Activated CD4-positive, alpha-beta T cell treated with anti-CD3 and anti-CD28 coated beads, Interleukin-2, amount 10 ng/mL, durations not matched to agents 7 days and 5 days (primary cell): ENCODE results near the gene STAP2. TPM values are rescaled to one million over a fixed set of nuclear protein-coding genes. Genes with fewer than 3 reads are reported as not detected.

Experiments used
- CTCF ChIA-PET: fragments of 350-600 bp; sonication (Branson Sonifier 250); formaldehyde crosslinking; loops from one replicate; lab custom pipeline; 2021; ENCODE audit warnings: antibody characterized with exemption; lab: Charles Lee
- POLR2A ChIA-PET: fragments of 350-600 bp; sonication (Branson Sonifier 250); formaldehyde crosslinking; loops from one replicate; lab custom pipeline; 2021; ENCODE audit warnings: antibody characterized with exemption; lab: Charles Lee
- DNase-seq: peaks from one replicate; pipeline ENCODE4 v3.0.0-alpha.2; 2020
- H3K27ac Mint-ChIP-seq: one replicate; pipeline ENCODE4 v1.8.0; 2021; ENCODE audit warnings: mild to moderate bottlenecking, moderate library complexity, mixed read lengths
- H3K27me3 Mint-ChIP-seq: one replicate; pipeline ENCODE4 v1.8.0; 2021; ENCODE audit warnings: mixed read lengths
- H3K36me3 Mint-ChIP-seq: one replicate; pipeline ENCODE4 v1.8.0; 2021; ENCODE audit warnings: low read depth, mixed read lengths
- H3K4me1 Mint-ChIP-seq: one replicate; pipeline ENCODE4 v1.8.0; 2021; ENCODE audit warnings: mixed read lengths
- H3K4me3 Mint-ChIP-seq: one replicate; pipeline ENCODE4 v1.8.0; 2021; ENCODE audit warnings: mild to moderate bottlenecking, moderate library complexity, mixed read lengths
- H3K9me3 Mint-ChIP-seq: one replicate; pipeline ENCODE4 v1.8.0; 2021; ENCODE audit warnings: mixed read lengths
- total RNA-seq, 2 experiments: library from RNA; stranded (reverse); gene quantifications; one replicate each; pipeline ENCODE4 v1.2.3, GENCODE V29; 2021

The STAP2 gene
- total RNA-seq, 2 experiments from 2014 or later = 10.4 to 11.9 TPM

DNA sequence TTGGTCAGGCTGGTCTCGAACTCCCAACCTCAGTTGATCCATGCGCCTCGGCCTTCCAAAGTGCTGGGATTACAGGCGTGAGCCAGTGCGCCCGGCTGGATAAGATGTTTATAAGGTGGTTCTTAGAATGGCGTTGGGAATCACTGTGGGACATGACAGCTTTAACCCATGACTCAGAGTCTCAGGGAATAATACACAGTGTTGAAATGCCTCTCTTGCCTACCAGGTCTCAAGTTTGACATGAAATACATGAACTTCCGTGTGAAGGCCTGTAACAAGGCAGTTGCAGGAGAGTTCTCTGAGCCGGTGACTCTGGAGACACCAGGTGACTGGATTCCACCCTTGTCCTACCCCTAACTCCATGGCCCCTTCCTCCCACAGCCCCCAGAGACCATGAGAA, 21.7 kb downstream of the STAP2 start:
- CTCF ChIA-PET = no interaction called here
- Mint-ChIP-seq H3K36me3 (peaks cover 24% of the 10 kb centered on the region), H3K4me1 (peaks cover 2% of the 10 kb centered on the region), H3K4me3 (no peak overlapping the region), H3K27ac (no peak overlapping the region), H3K9me3 (peaks cover 21% of the 10 kb centered on the region), H3K27me3 (no peaks in the 10 kb centered on the region)
- DNase-seq = no peak
- POLR2A ChIA-PET = no interaction called here

DNA sequence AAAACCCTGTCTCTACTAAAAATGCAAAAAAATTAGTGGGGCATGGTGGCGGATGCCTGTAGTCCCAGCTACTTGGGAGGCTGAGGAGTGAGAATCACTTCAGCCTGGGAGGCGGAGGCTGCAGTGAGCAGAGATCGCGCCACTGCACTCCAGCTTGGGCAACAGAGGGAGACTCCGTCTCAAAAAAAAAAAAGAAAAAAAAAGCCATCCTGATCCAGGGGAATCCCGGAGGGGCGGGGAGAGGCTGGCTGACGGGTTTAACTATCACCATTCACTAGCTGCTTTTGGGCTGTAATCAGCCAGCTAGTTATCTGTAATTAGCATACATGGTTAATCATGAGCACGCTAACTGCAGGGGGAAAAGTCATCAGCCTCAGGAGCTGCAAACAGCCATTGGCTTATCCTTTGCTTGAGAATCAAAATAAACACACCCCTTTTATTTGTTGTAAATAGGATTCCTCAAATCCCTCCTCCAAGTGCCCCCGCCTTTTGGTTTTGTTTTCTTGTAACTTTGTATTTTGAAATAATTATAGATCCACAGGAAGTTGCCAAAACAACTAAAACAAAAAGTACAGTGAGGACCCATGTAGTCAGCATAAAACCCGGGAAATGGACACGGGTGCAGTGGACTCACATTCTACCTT, 24.7 kb downstream of the STAP2 start:
- Mint-ChIP-seq H3K27ac (no peak overlapping the region), H3K4me3 (no peak overlapping the region), H3K9me3 (peaks cover 7% of the 10 kb centered on the region), H3K36me3 (peaks cover 15% of the 10 kb centered on the region), H3K27me3 (no peaks in the 10 kb centered on the region), H3K4me1 (peaks cover 2% of the 10 kb centered on the region)
- DNase-seq = no peak
- ChIA-PET CTCF (no interaction called here), POLR2A (no interaction called here)

DNA sequence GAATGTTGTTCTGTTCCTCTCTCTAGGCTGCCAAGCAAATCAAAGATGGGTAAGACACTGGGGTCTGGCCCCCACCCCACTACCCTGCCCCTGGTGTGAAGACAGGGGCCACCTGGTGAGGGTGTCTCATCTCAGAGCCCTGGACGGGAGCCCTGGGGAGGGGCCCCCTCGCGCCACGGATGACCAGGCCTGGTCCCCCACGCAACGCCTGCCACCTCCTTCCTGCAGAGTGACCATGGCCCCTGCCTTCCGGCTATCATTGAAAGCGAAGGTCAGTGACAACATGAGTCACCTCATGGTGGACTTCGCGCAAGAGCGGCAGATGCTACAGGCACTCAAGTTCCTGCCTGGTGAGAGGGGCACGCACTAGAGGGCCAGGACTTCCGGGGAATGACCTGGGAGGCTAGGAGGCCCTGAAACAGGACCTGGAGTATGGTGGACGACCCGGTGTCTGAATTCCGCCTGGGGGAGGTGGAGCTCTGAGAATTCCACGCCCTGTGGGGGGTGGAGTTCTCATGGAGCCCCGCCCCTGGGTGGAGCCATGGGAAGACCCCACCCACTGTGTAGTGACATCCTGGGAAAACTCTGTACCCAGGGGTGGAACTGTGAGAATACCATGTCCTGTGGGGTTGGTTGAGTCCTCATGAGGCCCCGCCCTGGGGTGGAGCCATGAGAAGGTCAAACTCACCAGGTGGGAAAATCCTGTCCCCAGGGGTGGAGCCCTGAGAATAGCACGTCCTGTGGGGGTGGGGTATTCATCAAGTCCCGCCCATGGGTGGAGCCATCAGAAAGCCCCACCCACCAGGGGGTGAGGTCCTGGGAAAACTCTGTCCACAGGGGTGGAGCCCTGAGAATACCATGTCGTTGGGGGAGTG, 28.1 kb downstream of the STAP2 start:
- DNase-seq = no peak
- Mint-ChIP-seq H3K27me3 (no peaks in the 10 kb centered on the region), H3K27ac (no peak overlapping the region), H3K9me3 (no peaks in the 10 kb centered on the region), H3K4me3 (no peak overlapping the region), H3K4me1 (peaks cover 6% of the 10 kb centered on the region), H3K36me3 (peaks cover 5% of the 10 kb centered on the region)
- ChIA-PET POLR2A (no interaction called here), CTCF (interaction anchor here (0.6 kb wide), 1 partner anchor 37 kb away, joined by 3 read pairs; no protein-coding TSS in a partner anchor)

DNA sequence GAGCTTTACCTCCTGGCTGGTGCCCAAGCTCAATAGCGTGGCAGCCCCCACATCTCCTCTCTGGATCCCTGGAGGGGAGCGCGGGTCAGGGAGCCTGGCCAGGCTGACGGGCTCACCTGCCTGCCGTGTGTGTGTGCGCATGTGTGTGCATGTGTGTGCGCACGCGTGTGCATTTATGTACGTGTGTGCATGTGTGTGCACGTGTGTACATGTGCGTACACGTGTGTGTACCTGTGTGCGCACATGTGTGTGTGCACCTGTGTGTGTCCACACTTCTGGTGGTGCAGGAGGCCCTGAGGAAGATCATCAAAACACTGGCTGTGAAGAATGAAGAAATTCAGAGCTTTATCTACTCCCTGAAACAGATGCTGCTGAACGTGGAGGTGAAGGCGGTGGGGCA, 33.0 kb downstream of the STAP2 start:
- peaks cover 38% of the 10 kb centered on the region for H3K4me1 Mint-ChIP-seq
- H3K4me3 Mint-ChIP-seq = peak overlapping the region; percentile 66
- ChIA-PET CTCF (interaction anchor here (0.7 to 2.4 kb wide), 2 partner anchors 10 to 101 kb away, joined by 3 to 6 read pairs; no protein-coding TSS in a partner anchor), POLR2A (interaction anchor here (0.5 kb wide), 1 partner anchor 78 kb away, joined by 3 read pairs; no protein-coding TSS in a partner anchor)
- no peaks in the 10 kb centered on the region for H3K9me3 Mint-ChIP-seq
- peak overlapping the region; percentile 38 for H3K27ac Mint-ChIP-seq
- H3K27me3 Mint-ChIP-seq = no peaks in the 10 kb centered on the region
- peaks cover 3% of the 10 kb centered on the region for H3K36me3 Mint-ChIP-seq
- DNase-seq = no peak

DNA sequence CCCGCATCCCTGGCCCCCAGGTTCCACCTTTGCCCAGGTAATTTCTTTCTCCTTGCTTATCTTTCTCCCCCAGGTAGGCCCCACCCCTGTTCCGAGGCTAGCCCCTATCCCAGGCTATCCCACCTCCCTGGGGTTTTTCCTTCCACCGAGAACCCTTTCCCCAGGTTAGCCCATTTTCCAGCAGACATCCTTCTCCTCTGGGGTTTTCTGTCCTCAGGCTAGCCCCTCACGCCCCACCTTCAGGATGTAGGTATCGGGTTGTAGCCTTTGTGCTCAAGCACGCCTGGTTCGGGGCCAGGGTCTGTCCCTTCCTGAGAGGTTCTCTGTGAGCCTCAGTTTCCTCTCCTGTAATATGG, 33.4 kb downstream of the STAP2 start:
- H3K4me1 Mint-ChIP-seq = peaks cover 41% of the 10 kb centered on the region
- ChIA-PET POLR2A (no interaction called here), CTCF (interaction anchor here (2.4 kb wide), 1 partner anchor 9 kb away, joined by 6 read pairs; no protein-coding TSS in a partner anchor)
- H3K27me3 Mint-ChIP-seq = no peaks in the 10 kb centered on the region
- peak overlapping the region; percentile 66 for H3K4me3 Mint-ChIP-seq
- no peak for DNase-seq
- peak overlapping the region; percentile 19 for H3K27ac Mint-ChIP-seq
- peaks cover 5% of the 10 kb centered on the region for H3K36me3 Mint-ChIP-seq
- no peaks in the 10 kb centered on the region for H3K9me3 Mint-ChIP-seq

DNA sequence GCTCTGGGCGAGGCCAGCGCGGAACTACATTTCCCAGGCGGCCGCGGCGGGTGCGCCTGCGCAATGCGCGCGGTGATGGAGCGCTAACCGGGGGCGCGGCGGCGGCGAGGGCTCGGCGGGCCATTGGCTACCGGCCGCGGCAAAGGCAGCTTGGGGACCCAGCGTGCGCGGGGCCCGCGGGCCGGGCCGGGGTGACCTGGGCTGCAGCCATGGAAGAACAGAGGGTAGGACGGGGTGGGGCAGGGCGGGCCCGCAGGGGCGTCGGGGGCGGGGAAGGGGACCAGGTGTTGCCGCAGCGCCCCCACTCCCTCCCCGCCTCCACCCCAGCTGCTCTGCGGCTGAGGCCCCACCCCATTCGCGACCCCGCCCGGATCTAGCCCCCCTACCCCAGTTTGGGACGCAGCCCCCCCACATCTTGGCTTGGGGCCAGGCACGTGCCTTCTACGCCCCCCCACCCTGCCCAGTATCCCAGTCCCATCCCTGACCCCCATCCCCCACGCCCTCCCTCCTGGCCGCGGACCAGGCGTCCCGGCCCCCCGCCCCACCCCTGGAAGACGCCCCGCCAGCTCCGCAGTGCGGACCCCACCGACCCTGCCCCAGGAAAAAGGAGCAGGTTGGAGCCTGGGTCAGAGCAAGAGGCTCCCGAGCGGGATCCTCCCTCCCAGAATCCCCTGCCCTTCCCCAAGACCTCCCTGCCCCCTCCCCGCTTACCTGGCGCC, 33.9 kb downstream of the STAP2 start, which contains the start of gene FSD1:
TSS of gene FSD1 (plus strand) at position 61 of the 719 bp plus-strand sequence. CDS start at position 210, 149 bp downstream.
- ChIA-PET CTCF (interaction anchor here (2.4 kb wide), 1 partner anchor 9 kb away, joined by 6 read pairs; no protein-coding TSS in a partner anchor), POLR2A (interaction anchor here (0.7 kb wide), 1 partner anchor 213 kb away, joined by 3 read pairs; no protein-coding TSS in a partner anchor)
- peak; percentile 76 for DNase-seq
- peak within 1 kb of the TSS; percentile 82 for H3K27ac Mint-ChIP-seq
- peaks cover 5% of the 10 kb centered on the region for H3K36me3 Mint-ChIP-seq
- H3K4me3 Mint-ChIP-seq = peak within 1 kb of the TSS; percentile 68
- H3K27me3 Mint-ChIP-seq = no peaks in the 10 kb centered on the region
- H3K4me1 Mint-ChIP-seq = peaks cover 41% of the 10 kb centered on the region
- H3K9me3 Mint-ChIP-seq = no peaks in the 10 kb centered on the region

DNA sequence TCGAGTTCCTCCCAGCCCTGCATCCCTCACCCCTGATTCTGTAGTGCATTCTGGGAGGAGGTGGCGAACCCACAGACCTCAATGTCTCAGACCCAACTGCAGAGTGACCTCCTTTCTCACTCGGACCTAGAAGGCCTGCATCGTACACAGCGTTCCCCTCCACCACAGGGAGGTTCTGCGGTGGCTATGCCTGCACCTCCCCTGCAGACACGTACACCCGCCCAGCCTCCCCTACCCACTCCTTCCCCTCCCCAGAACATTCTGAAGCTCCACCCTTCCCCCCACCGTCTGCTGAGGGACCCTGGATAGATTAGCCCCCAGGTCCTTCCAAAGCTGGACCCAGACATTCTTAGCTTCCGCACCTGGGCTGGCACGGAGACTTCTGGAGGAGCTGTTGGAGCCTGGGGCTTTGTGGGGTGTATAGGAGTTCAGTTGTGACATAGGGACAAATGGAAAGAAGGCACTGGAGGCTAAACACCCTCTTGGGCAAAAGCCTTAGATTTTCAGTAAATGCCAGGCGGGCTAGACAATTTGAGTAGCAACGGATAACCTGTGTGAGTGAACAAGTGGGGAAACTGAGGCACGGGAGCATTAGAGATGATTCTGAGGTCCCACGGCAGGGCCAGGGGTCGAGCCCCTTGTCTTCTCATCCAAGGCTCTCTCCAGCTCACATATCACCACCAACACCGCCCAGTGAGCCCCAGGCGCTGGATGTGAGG, 34.6 kb downstream of the STAP2 start:
- Mint-ChIP-seq H3K4me1 (peaks cover 46% of the 10 kb centered on the region), H3K27ac (peak overlapping the region; percentile 82), H3K36me3 (peaks cover 5% of the 10 kb centered on the region), H3K27me3 (no peaks in the 10 kb centered on the region), H3K9me3 (no peaks in the 10 kb centered on the region), H3K4me3 (peak overlapping the region; percentile 68)
- DNase-seq = no peak
- CTCF ChIA-PET = no interaction called here
- POLR2A ChIA-PET = interaction anchor here (0.7 kb wide), 1 partner anchor 214 kb away, joined by 3 read pairs; no protein-coding TSS in a partner anchor

DNA sequence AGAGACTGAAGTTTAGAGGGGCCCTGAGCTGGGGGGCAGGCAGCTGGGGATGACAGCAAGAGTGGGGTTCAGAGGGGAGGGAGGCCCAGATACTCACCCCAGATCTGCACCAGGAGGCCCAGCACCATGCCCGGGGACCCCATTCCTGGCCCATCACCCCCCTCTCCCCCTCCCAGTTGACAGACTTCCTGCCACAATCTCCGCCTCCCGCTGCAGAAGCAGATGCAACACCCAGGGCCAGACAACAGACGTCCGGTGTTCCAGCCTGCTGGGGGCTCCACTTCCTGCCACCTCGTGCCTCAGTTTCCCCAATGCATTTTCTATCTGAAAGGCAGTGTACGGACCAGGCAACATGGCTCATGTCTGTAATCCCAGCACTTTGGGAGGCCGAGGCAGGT, 36.4 kb downstream of the STAP2 start, which contains the start of gene TMIGD2:
TSS of gene TMIGD2 (minus strand) at position 147 of the 398 bp plus-strand sequence. CDS start at position 143, 4 bp downstream.
- ChIA-PET CTCF (interaction anchor here (0.8 to 1.3 kb wide), 3 partner anchors 18 to 35 kb away, joined by 3 to 4 read pairs (median 4); no protein-coding TSS in a partner anchor), POLR2A (no interaction called here)
- peak; percentile 42 for DNase-seq
- H3K4me3 Mint-ChIP-seq = peak within 1 kb of the TSS; percentile 91
- peaks cover 3% of the 10 kb centered on the region for H3K36me3 Mint-ChIP-seq
- no peaks in the 10 kb centered on the region for H3K9me3 Mint-ChIP-seq
- peaks cover 54% of the 10 kb centered on the region for H3K4me1 Mint-ChIP-seq
- H3K27ac Mint-ChIP-seq = peak within 1 kb of the TSS; percentile 98
- no peaks in the 10 kb centered on the region for H3K27me3 Mint-ChIP-seq

DNA sequence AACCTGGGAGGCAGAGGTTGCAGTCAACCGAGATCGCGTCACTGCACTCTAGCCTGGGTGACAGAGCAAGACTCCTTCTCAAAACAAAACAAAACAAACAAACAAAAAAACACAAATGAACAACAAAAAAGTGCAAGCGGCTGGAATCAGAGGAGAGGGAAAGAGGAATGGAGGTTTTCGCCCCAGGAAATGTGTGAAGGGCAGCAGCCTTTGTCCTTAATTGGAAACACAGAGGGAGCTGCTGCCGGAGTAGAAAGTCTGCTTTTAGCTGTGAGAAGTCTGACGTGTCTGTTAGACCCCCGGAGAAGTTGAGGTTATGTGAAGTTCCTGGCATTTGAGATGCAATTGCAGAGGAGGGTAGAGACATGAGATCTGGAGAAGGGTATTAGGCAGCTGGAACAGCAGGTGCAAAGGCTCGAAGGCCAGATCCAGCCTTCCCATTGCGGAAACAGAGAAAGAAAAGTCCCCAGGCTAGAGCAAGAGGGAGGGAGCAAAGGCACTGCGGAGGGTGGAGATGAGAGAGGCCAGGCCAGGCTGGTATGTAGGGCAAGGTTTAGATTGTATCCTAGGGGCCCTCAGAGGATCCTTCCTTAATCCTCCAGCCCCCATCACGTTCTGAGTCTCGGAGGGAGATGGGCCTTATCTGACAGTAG, 36.9 kb downstream of the STAP2 start:
- CTCF ChIA-PET = interaction anchor here (1.3 kb wide), 1 partner anchor 32 kb away, joined by 4 read pairs; no protein-coding TSS in a partner anchor
- no peaks in the 10 kb centered on the region for H3K27me3 Mint-ChIP-seq
- peaks cover 3% of the 10 kb centered on the region for H3K36me3 Mint-ChIP-seq
- POLR2A ChIA-PET = no interaction called here
- peak overlapping the region; percentile 98 for H3K27ac Mint-ChIP-seq
- peaks cover 54% of the 10 kb centered on the region for H3K4me1 Mint-ChIP-seq
- H3K9me3 Mint-ChIP-seq = no peaks in the 10 kb centered on the region
- peak overlapping the region; percentile 91 for H3K4me3 Mint-ChIP-seq
- DNase-seq = no peak

DNA sequence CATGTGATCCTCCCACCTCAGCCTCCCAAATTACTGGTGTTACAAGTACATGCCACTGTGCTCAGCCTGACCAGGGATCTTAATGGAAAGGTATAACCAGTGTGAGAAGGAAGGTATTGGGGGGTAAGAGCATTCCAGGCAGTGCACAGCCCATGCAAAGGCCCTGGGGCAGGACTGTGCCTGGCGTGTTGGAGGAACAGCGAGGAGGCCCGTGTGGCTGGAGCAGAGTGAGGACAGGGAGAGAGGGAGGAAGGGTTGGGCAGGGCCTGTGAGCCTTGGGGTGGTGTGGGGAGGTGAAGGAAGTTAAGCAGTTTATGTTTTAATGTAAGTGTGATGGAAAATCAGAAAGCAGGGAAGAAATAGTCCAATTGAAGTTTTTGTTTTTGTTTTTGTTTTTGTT, 38.0 kb downstream of the STAP2 start:
- Mint-ChIP-seq H3K27ac (peak overlapping the region; percentile 98), H3K9me3 (no peaks in the 10 kb centered on the region), H3K27me3 (no peaks in the 10 kb centered on the region), H3K4me3 (peak overlapping the region; percentile 64), H3K36me3 (peaks cover 3% of the 10 kb centered on the region), H3K4me1 (peaks cover 51% of the 10 kb centered on the region)
- CTCF ChIA-PET = no interaction called here
- POLR2A ChIA-PET = no interaction called here
- no peak for DNase-seq

DNA sequence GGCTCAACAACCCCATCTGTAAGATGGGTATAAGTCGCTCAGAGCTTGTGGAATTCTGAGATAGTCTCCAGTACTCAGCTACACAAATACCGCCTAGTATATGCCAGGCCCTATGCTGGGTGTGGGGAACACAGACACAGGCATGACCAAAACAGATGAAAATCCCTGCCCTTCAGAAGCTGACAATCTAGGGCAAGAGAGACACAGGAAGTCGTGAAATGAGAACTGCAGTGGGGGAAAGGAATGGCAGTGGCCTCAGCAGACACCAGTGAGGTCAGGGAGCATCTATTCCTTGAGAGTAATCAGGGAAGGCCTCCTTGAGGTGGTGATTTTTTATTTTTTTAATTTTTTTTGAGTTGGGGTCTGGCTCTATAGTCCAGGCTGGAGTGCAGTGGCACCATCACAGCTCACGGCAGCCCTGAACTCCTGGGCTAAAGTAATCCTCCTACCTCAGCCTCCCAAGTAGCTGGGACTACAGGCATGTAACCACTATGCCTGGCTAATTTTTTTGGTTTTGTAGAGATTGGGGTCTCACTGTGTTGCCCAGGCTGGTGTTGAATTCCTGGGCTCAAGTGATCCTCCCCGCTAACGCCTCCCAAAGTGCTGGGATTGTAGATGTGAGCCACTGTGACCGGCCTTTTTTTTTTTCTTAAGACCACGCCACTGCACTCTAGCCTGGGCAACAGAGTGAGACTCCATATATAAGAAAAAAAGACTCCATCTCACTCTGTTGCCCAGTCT, 39.6 kb downstream of the STAP2 start:
- Mint-ChIP-seq H3K36me3 (peaks cover 3% of the 10 kb centered on the region), H3K27ac (peak overlapping the region; percentile 33), H3K4me1 (peaks cover 42% of the 10 kb centered on the region), H3K9me3 (no peaks in the 10 kb centered on the region), H3K27me3 (no peaks in the 10 kb centered on the region), H3K4me3 (no peak overlapping the region)
- ChIA-PET CTCF (interaction anchor here (0.6 to 1.3 kb wide), 4 partner anchors 21 to 403 kb away, joined by 3 read pairs; partner anchors contain the start of genes SH3GL1 and YJU2), POLR2A (interaction anchor here (0.7 to 0.9 kb wide), 2 partner anchors 52 to 65 kb away, joined by 3 to 6 read pairs; partner anchors contain the start of gene YJU2)
- DNase-seq = no peak
